HG02798 (cell line): Measurements from ENCODE around the gene IL17RC.
"Not testable (repeated sequence)": the region's sequence is repeated elsewhere in the genome, so short reads cannot be mapped to it uniquely, and the experiment has no call there.

Experiments used
- ATAC-seq: cut with Tn5 transposase; IDR thresholded peaks from one replicate; pipeline ENCODE4 v1.9.1; 2021; ENCODE audit warnings: mild to moderate bottlenecking; ENCODE audit not compliant: unreplicated experiment, poor library complexity

Gene IL17RC

GRCh38 chr3:9914011-9914410 lies 2.9 kb upstream of the IL17RC start:
- ATAC-seq: no peak

- ATAC-seq: no peak
These were observed 2.2 kb upstream of the IL17RC start for GRCh38 chr3:9914559-9915253.

- ATAC-seq: peak; percentile 41
These were observed 1.4 kb upstream of the IL17RC start for GRCh38 chr3:9915254-9916141.

- ATAC-seq: no peak
These were observed 558 bp upstream of the IL17RC start for GRCh38 chr3:9916346-9916733.

- ATAC-seq: no peak
These were observed 922 bp downstream of the IL17RC start for GRCh38 chr3:9917820-9918219.

- no peak for ATAC-seq
These were observed 1.6 kb downstream of the IL17RC start for GRCh38 chr3:9918261-9919038.

GRCh38 chr3:9928158-9928557 lies 11.3 kb downstream of the IL17RC start:
- ATAC-seq: no peak

- no peak for ATAC-seq
These were observed 14.0 kb downstream of the IL17RC start for GRCh38 chr3:9930804-9931418.

GRCh38 chr3:9932535-9932842 lies 15.6 kb downstream of the IL17RC start:
- ATAC-seq: no peak

GRCh38 chr3:9932843-9933560 lies 16.1 kb downstream of the IL17RC start:
- peak; percentile 70 for ATAC-seq

- ATAC-seq: peak; percentile 91
These were observed 16.8 kb downstream of the IL17RC start, which contains the start of gene CRELD1 for GRCh38 chr3:9933561-9934234. CRELD1 (plus strand) TSS chr3:9933834; CDS start chr3:9934439, 605 bp downstream.

GRCh38 chr3:9934235-9934621 lies 17.3 kb downstream of the IL17RC start:
- no peak for ATAC-seq

GRCh38 chr3:9934993-9935392 lies 18.1 kb downstream of the IL17RC start:
- no peak for ATAC-seq

- no peak for ATAC-seq
These were observed 19.1 kb downstream of the IL17RC start for GRCh38 chr3:9935966-9936510.

GRCh38 chr3:9937486-9938238 lies 20.8 kb downstream of the IL17RC start:
- ATAC-seq: no peak

GRCh38 chr3:9938966-9939365 lies 22.1 kb downstream of the IL17RC start:
- ATAC-seq: no peak

GRCh38 chr3:9939906-9940305 lies 23.0 kb downstream of the IL17RC start:
- not testable (repeated sequence) for ATAC-seq

- ATAC-seq: no peak
These were observed 23.8 kb downstream of the IL17RC start for GRCh38 chr3:9940746-9941145.
